H1 (cell line): Measurements from ENCODE around the gene RASSF4. TPM values are rescaled to one million over a fixed set of nuclear protein-coding genes. Genes with fewer than 3 reads are reported as not detected.

Experiments used
- CTCF ChIA-PET: fragments of 300-600 bp; sonication (Branson Sonifier 250); formaldehyde crosslinking; loops from one replicate; lab custom pipeline; 2021; ENCODE audit not compliant: partially characterized antibody; lab: Charles Lee
- POLR2A ChIA-PET: fragments of 300-600 bp; sonication (Branson Sonifier 250); formaldehyde crosslinking; loops from one replicate; lab custom pipeline; 2021; ENCODE audit warnings: inconsistent platforms; ENCODE audit not compliant: partially characterized antibody; lab: Charles Lee
- DNase-seq, 2 experiments: peaks; one replicate each; pipeline versions ENCODE4 v3.0.0 to v3.0.0-alpha.2; 2010 to 2022; ENCODE audit warnings: low spot score in 2 of 2, low read depth in 1 of 2, mixed read lengths in 1 of 2
- FAIRE-seq: peaks from 2 replicates; lab custom pipeline; 2011; peaks lifted over from hg19 to GRCh38; lab: Jason Lieb, UNC
- H2AFZ ChIP-seq: 2 replicates; pipeline ENCODE4 v1.8.1; 2012; ENCODE audit warnings: low read length, inconsistent platforms
- H2AK5ac ChIP-seq: 2 replicates; pipeline ENCODE4 v1.6.1; 2013; ENCODE audit warnings: low read depth, low read length
- H2BK120ac ChIP-seq: replicated peaks from 2 replicates; pipeline ENCODE3; 2013; ENCODE audit warnings: low read depth, low read length, inconsistent platforms
- H2BK12ac ChIP-seq: 2 replicates; pipeline ENCODE4 v1.6.1; 2013; ENCODE audit warnings: low read depth, low read length
- H2BK15ac ChIP-seq: 2 replicates; pipeline ENCODE4 v1.6.1; 2013; ENCODE audit warnings: low read length
- H2BK20ac ChIP-seq: 2 replicates; pipeline ENCODE4 v1.6.1; 2013; ENCODE audit warnings: low read length
- H2BK5ac ChIP-seq: 2 replicates; pipeline ENCODE4 v1.6.1; 2013; ENCODE audit warnings: low read depth, low read length
- H3K14ac ChIP-seq: 2 replicates; pipeline ENCODE4 v1.6.1; 2013; ENCODE audit warnings: inconsistent platforms; ENCODE audit not compliant: insufficient read length
- H3K18ac ChIP-seq: 2 replicates; pipeline ENCODE4 v1.6.1; 2013; ENCODE audit warnings: low read length; ENCODE audit errors: extremely low read depth
- H3K23ac ChIP-seq: 2 replicates; pipeline ENCODE4 v1.6.1; 2013; ENCODE audit warnings: inconsistent platforms; ENCODE audit not compliant: insufficient read length
- H3K23me2 ChIP-seq: 2 replicates; pipeline ENCODE4 v1.6.1; 2013; ENCODE audit warnings: low read depth, low read length
- H3K27ac ChIP-seq: 2 replicates; pipeline ENCODE4 v1.6.1; 2011; ENCODE audit warnings: low read depth, low read length, inconsistent platforms
- H3K27me3 ChIP-seq, 4 experiments: replicated peaks in 1 of 4; 1 replicate in 1 of 4; 2 replicates in 3 of 4; pipeline versions ENCODE4 v1.6.1 to v1.8.1; 2011 to 2013; ENCODE audit warnings: low read length in 3 of 4, mild to moderate bottlenecking in 3 of 4, inconsistent platforms in 2 of 4, mixed read lengths in 2 of 4, moderate library complexity in 1 of 4; ENCODE audit not compliant: control insufficient read depth in 3 of 4, insufficient read depth in 3 of 4; ENCODE audit errors: extremely low read depth in 1 of 4
- H3K36me3 ChIP-seq, 4 experiments: 2 replicates each; pipeline versions ENCODE4 v1.6.1 to v1.8.1; 2011 to 2013; ENCODE audit warnings: mild to moderate bottlenecking in 4 of 4, low read length in 3 of 4, moderate library complexity in 2 of 4, control low read depth in 1 of 4, inconsistent platforms in 1 of 4; ENCODE audit not compliant: insufficient read depth in 4 of 4, control insufficient read depth in 2 of 4
- H3K4ac ChIP-seq: replicated peaks from 2 replicates; pipeline ENCODE3; 2013; ENCODE audit warnings: low read length, low read depth, mixed read lengths, inconsistent platforms; ENCODE audit not compliant: insufficient read length
- H3K4me1 ChIP-seq, 4 experiments: replicated peaks in 1 of 4; 1 replicate in 1 of 4; 2 replicates in 3 of 4; pipeline versions ENCODE4 v1.6.1 to v1.8.1; 2011 to 2013; ENCODE audit warnings: low read length in 3 of 4, inconsistent platforms in 2 of 4, mixed read lengths in 1 of 4; ENCODE audit not compliant: insufficient read depth in 4 of 4, control insufficient read depth in 3 of 4
- H3K4me2 ChIP-seq, 2 experiments: 2 replicates each; pipeline versions ENCODE4 v1.6.1 to v1.8.1; 2011 to 2013; ENCODE audit warnings: low read depth in 2 of 2, low read length in 2 of 2, control low read depth in 1 of 2, inconsistent platforms in 1 of 2, mild to moderate bottlenecking in 1 of 2; ENCODE audit not compliant: insufficient read depth in 1 of 2
- H3K4me3 ChIP-seq, 4 experiments: fragments of 200-600, 300-600 bp in 1 of 4; sonication (generic), shearing (Covaris generic), sonication (Bioruptor Twin) in 1 of 4; 2 replicates each; pipeline versions ENCODE4 v1.5.1 to v1.8.1; 2011 to 2016; ENCODE audit warnings: low read length in 4 of 4, low read depth in 3 of 4, control low read depth in 2 of 4, inconsistent platforms in 2 of 4, mild to moderate bottlenecking in 2 of 4, mixed read lengths in 1 of 4, moderate library complexity in 1 of 4; ENCODE audit not compliant: insufficient read depth in 2 of 4; ENCODE audit errors: extremely low read depth in 1 of 4
- H3K56ac ChIP-seq: replicated peaks from 2 replicates; pipeline ENCODE3; 2013; ENCODE audit warnings: low read depth, mild to moderate bottlenecking, mixed read lengths, low read length, inconsistent platforms; ENCODE audit not compliant: insufficient read length
- H3K79me1 ChIP-seq: 2 replicates; pipeline ENCODE4 v1.6.1; 2013; ENCODE audit warnings: low read depth, low read length, control low read depth
- H3K79me2 ChIP-seq, 2 experiments: 2 replicates each; pipeline versions ENCODE4 v1.6.1 to v1.8.1; 2012 to 2013; ENCODE audit warnings: low read length in 2 of 2, mild to moderate bottlenecking in 2 of 2, inconsistent platforms in 1 of 2; ENCODE audit not compliant: insufficient read depth in 2 of 2, control insufficient read depth in 1 of 2
- H3K9ac ChIP-seq, 4 experiments: replicated peaks in 1 of 4; 1 replicate in 1 of 4; 2 replicates in 3 of 4; pipeline versions ENCODE4 v1.6.1 to v1.8.1; 2011 to 2013; ENCODE audit warnings: low read depth in 3 of 4, low read length in 3 of 4, control low read depth in 2 of 4, mild to moderate bottlenecking in 2 of 4, moderate library complexity in 2 of 4, inconsistent platforms in 1 of 4; ENCODE audit errors: extremely low read depth in 1 of 4
- H3K9me3 ChIP-seq, 2 experiments: 2 replicates each; pipeline versions ENCODE4 v1.6.1 to v1.8.1; 2012 to 2013; ENCODE audit warnings: mild to moderate bottlenecking in 2 of 2, moderate library complexity in 2 of 2, control low read depth in 1 of 2, inconsistent platforms in 1 of 2, low read depth in 1 of 2, low read length in 1 of 2, mixed read lengths in 1 of 2; ENCODE audit not compliant: insufficient read depth in 2 of 2
- H4K20me1 ChIP-seq, 2 experiments: replicated peaks in 1 of 2; 2 replicates each; pipeline versions ENCODE3 to v1.8.1; 2011 to 2013; ENCODE audit warnings: inconsistent platforms in 2 of 2, low read length in 2 of 2, mild to moderate bottlenecking in 1 of 2; ENCODE audit not compliant: insufficient read depth in 2 of 2, control insufficient read depth in 1 of 2
- H4K5ac ChIP-seq: 2 replicates; pipeline ENCODE4 v1.6.1; 2013; ENCODE audit warnings: low read length, low read depth, mixed read lengths, inconsistent platforms; ENCODE audit not compliant: insufficient read length
- H4K8ac ChIP-seq: 2 replicates; pipeline ENCODE4 v1.8.0; 2013; ENCODE audit warnings: mild to moderate bottlenecking, moderate library complexity, low read length, inconsistent platforms; ENCODE audit not compliant: insufficient read depth; ENCODE audit errors: extremely low read depth
- H4K91ac ChIP-seq: replicated peaks from 2 replicates; pipeline ENCODE3; 2013; ENCODE audit warnings: low read length, mixed read lengths, inconsistent platforms; ENCODE audit not compliant: insufficient read length
- CBX8 ChIP-seq: fragments of 300-800, 300-1000 bp; sonication (generic); IDR thresholded peaks from 2 replicates; pipeline ENCODE4 v1.7.1; 2016; ENCODE audit warnings: low read depth, low read length, borderline replicate concordance
- EZH2 ChIP-seq: fragments of 200-600 bp; sonication (generic); IDR thresholded peaks from 2 replicates; pipeline ENCODE4 v1.7.1; 2012; ENCODE audit warnings: low read depth, mild to moderate bottlenecking, moderate library complexity, low read length, inconsistent platforms; ENCODE audit not compliant: severe bottlenecking
- PHF8 ChIP-seq: fragments of 200-600 bp; sonication (generic); conservative IDR thresholded peaks from 2 replicates; pipeline ENCODE4 v1.7.1; 2012; ENCODE audit warnings: low read depth, mild to moderate bottlenecking, inconsistent platforms, low read length, moderate library complexity
- TAF7 ChIP-seq: optimal IDR thresholded peaks from 2 replicates; pipeline ENCODE3; 2011; ENCODE audit warnings: low read depth, mild to moderate bottlenecking, inconsistent platforms, low read length, moderate library complexity, borderline replicate concordance
- TBP ChIP-seq: IDR thresholded peaks from 2 replicates; pipeline ENCODE4 v1.6.1; 2011; ENCODE audit warnings: low read depth, low read length, improper control_type of control experiment
- WGBS, 2 experiments: shearing (Covaris generic) in 1 of 2; methylation state at CpG; one replicate each; pipeline versions ENCODE4 v1.1.6 to v1.1.7; 2013 to 2015; ENCODE audit warnings: low lambda C conversion rate in 2 of 2, mixed read lengths in 2 of 2, inconsistent platforms in 1 of 2, low coverage in 1 of 2, missing lambda C conversion rate in 1 of 2; ENCODE audit not compliant: insufficient replicate concordance in 2 of 2, insufficient coverage in 1 of 2, insufficient read length in 1 of 2; ENCODE audit errors: extremely low coverage in 1 of 2, missing lambda C conversion rate in 1 of 2; 5-methylcytosine and 5-hydroxymethylcytosine counted together
- polyA plus RNA-seq, 7 experiments: library from polyadenylated mRNA; depleted of rRNA in 3 of 7; stranded (reverse) in 5 of 7; unstranded in 2 of 7; fragments of >200 nt in 5 of 7; fragments of 200-250 nt in 2 of 7; gene quantifications; 1 replicate in 5 of 7; 2 replicates in 1 of 7; 4 replicates in 1 of 7; pipeline versions ENCODE4 v1.2.1 to v1.2.3, GENCODE V29; 2011 to 2013; ENCODE audit warnings: missing spikeins in 2 of 7, mixed read lengths in 2 of 7
- total RNA-seq: library from RNA; stranded (reverse); fragmentation: NEBNext Ultra II Directional; extraction: Animal tissue kit (Norgen Biotek cat#: 25700); gene quantifications from 2 replicates; pipeline ENCODE4 v1.2.1, GENCODE V29; 2021
- TF ChIP-seq, protein P1 (sequence below): IDR thresholded peaks from 2 replicates; pipeline ENCODE4 v1.6.1; 2012; ENCODE audit warnings: low read length, inconsistent platforms

The RASSF4 gene
- total and polyA plus RNA-seq, 2 of the 8 experiments (the other 6 are each of a cell fraction or from before 2014, with no cell fraction given): 14.3 to 14.5 TPM

DNA sequence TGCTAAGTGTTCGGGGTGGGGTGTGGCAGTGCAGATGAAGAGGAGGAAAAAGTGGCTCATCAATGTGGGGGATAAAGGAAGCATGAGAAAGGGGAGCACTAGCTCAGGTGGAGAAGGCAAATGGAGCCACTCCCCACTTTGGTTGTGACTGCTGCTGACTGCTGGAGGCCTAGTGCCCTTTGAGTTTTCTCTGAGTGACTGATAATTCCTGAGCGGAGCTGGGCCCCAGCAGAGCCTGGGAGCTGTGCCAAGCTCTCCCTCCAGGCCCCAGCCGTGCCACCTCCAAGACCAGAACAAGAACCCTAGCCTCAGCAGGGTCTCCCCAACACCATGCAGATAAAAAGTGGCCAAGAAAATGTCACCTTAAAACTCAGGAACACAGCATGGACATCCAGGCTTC, 9.7 kb upstream of the RASSF4 start:
- H2AK5ac ChIP-seq: no peak overlapping the region
- no peak overlapping the region for H4K8ac ChIP-seq
- no peak overlapping the region for H2BK5ac ChIP-seq
- H3K27me3 ChIP-seq: no peaks in the 10 kb centered on the region; a peak in 1 of 7 replicates
- peaks cover 0 to 7% (median 0%) of the 10 kb centered on the region in 4 experiments; a peak in 2 of 7 replicates for H3K4me1 ChIP-seq
- no peak overlapping the region for H2BK15ac ChIP-seq
- H3K14ac ChIP-seq: no peak overlapping the region
- FAIRE-seq (no peak), DNase-seq (peak in 1 of 2 experiments; percentile 39)
- no peaks in the 10 kb centered on the region; the same call in 1 of the 2 replicates for H3K79me1 ChIP-seq
- no peak overlapping the region for H3K18ac ChIP-seq
- WGBS, 2 experiments: 81% methylated on average over 3 of the region's 3 CpGs; no CpG with 5 or more reads in 1 of the 2 experiments
- H2BK20ac ChIP-seq: no peak overlapping the region
- no peak overlapping the region for H4K91ac ChIP-seq
- POLR2A ChIA-PET: interaction anchor here (1.0 to 2.9 kb wide), 3 partner anchors 13 to 29 kb away, joined by 3 to 17 read pairs (median 4); partner anchors contain the start of gene DEPP1
- H4K20me1 ChIP-seq: no peaks in the 10 kb centered on the region
- no peak overlapping the region for H2BK12ac ChIP-seq
- CTCF ChIA-PET: interaction anchor here (0.6 to 13.4 kb wide), 10 partner anchors 16 to 58 kb away, joined by 3 to 143 read pairs (median 3); partner anchors contain the start of gene DEPP1
- H4K5ac ChIP-seq: no peak overlapping the region
- H3K36me3 ChIP-seq: no peaks in the 10 kb centered on the region
- H2BK120ac ChIP-seq: no peak overlapping the region
- TF ChIP-seq EZH2: no peak
- TF ChIP-seq TBP: no peak
- TF ChIP-seq CBX8: no peak
- no peak for TF ChIP-seq PHF8
- TF ChIP-seq TAF7: no peak
- TF ChIP-seq, protein P1, sequence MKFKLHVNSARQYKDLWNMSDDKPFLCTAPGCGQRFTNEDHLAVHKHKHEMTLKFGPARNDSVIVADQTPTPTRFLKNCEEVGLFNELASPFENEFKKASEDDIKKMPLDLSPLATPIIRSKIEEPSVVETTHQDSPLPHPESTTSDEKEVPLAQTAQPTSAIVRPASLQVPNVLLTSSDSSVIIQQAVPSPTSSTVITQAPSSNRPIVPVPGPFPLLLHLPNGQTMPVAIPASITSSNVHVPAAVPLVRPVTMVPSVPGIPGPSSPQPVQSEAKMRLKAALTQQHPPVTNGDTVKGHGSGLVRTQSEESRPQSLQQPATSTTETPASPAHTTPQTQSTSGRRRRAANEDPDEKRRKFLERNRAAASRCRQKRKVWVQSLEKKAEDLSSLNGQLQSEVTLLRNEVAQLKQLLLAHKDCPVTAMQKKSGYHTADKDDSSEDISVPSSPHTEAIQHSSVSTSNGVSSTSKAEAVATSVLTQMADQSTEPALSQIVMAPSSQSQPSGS: no peak
- no peak overlapping the region for H3K23ac ChIP-seq
- no peak overlapping the region for H3K4me2 ChIP-seq
- no peak overlapping the region for H3K4me3 ChIP-seq
- H3K27ac ChIP-seq: no peak overlapping the region
- no peak overlapping the region for H3K56ac ChIP-seq
- no peaks in the 10 kb centered on the region for H3K23me2 ChIP-seq
- H3K79me2 ChIP-seq: no peaks in the 10 kb centered on the region
- H3K4ac ChIP-seq: no peak overlapping the region
- peaks cover 0 to 4% of the 10 kb centered on the region in 2 experiments; a peak in 1 of 4 replicates for H3K9me3 ChIP-seq
- no peak overlapping the region for H2AFZ ChIP-seq
- no peak overlapping the region for H3K9ac ChIP-seq
